IMR-90 (cell line): ENCODE results near the gene FOXK1. TPM values are rescaled to one million over a fixed set of nuclear protein-coding genes. Genes with fewer than 3 reads are reported as not detected.
"Not testable (repeated sequence)": the region's sequence is repeated elsewhere in the genome, so short reads cannot be mapped to it uniquely, and the experiment has no call there.

Experiments used
- ATAC-seq: fragments of 200-7000 bp; cut with Tn5 transposase; 2 replicates; pipeline ENCODE4 v1.9.1; 2020; ENCODE audit warnings: low read depth, mild to moderate bottlenecking, moderate library complexity
- BruUV-seq: library from RNA; stranded (reverse); fragments of 400-500 nt; replicated peaks from 2 replicates; lab custom pipeline; 2021; lab: Mats Ljungman, UMichigan
- CTCF ChIA-PET: fragments of 300-600 bp; formaldehyde crosslinking; extraction: SDS; loops from one replicate; lab custom pipeline; 2021; ENCODE audit warnings: antibody characterized with exemption; lab: Yijun Ruan, JAX
- POLR2A ChIA-PET: fragments of 300-600 bp; sonication (Branson Sonifier 250); formaldehyde crosslinking; loops from one replicate; lab custom pipeline; 2022; ENCODE audit warnings: antibody characterized with exemption; ENCODE audit not compliant: unreplicated experiment; lab: Charles Lee
- DNase-seq: peaks from one replicate; pipeline ENCODE4 v3.0.0; 2013
- H2AFZ ChIP-seq: replicated peaks from 2 replicates; pipeline ENCODE3; 2013; ENCODE audit warnings: low read length, mild to moderate bottlenecking; ENCODE audit not compliant: poor library complexity
- H2AK5ac ChIP-seq: 2 replicates; pipeline ENCODE4 v1.6.1; 2013; ENCODE audit warnings: low read depth, low read length, inconsistent platforms
- H2AK9ac ChIP-seq: replicated peaks from 2 replicates; pipeline ENCODE3; 2013; ENCODE audit warnings: mild to moderate bottlenecking, low read depth, low read length, moderate library complexity; ENCODE audit not compliant: poor library complexity
- H2BK120ac ChIP-seq: 2 replicates; pipeline ENCODE4 v1.6.1; 2013; ENCODE audit warnings: low read depth, low read length, inconsistent platforms
- H2BK15ac ChIP-seq: 3 replicates; pipeline ENCODE4 v1.6.1; 2013; ENCODE audit warnings: low read depth, low read length, inconsistent platforms
- H2BK20ac ChIP-seq: 2 replicates; pipeline ENCODE4 v1.6.1; 2013; ENCODE audit warnings: low read depth, mild to moderate bottlenecking, inconsistent platforms, low read length, moderate library complexity
- H2BK5ac ChIP-seq: 2 replicates; pipeline ENCODE4 v1.6.1; 2013; ENCODE audit warnings: mild to moderate bottlenecking, low read depth, low read length, inconsistent platforms; ENCODE audit not compliant: poor library complexity, severe bottlenecking
- H3K14ac ChIP-seq: replicated peaks from 2 replicates; pipeline ENCODE4 v1.6.1; 2013; ENCODE audit warnings: low read depth, low read length, inconsistent platforms
- H3K18ac ChIP-seq: 2 replicates; pipeline ENCODE4 v1.6.1; 2013; ENCODE audit warnings: low read depth, low read length, control low read depth
- H3K23ac ChIP-seq: 2 replicates; pipeline ENCODE4 v1.6.1; 2013; ENCODE audit warnings: low read depth, low read length, inconsistent platforms
- H3K27ac ChIP-seq: 2 replicates; pipeline ENCODE4 v1.5.1; 2013; ENCODE audit warnings: mild to moderate bottlenecking, control low read depth, low read length; ENCODE audit not compliant: insufficient read depth
- H3K27me3 ChIP-seq: 2 replicates; pipeline ENCODE4 v1.6.1; 2013; ENCODE audit warnings: low read length; ENCODE audit not compliant: control insufficient read depth, insufficient read depth
- H3K36me3 ChIP-seq: 2 replicates; pipeline ENCODE4 v1.6.1; 2013; ENCODE audit warnings: low read length, mixed read lengths; ENCODE audit not compliant: control insufficient read depth, insufficient read depth
- H3K4ac ChIP-seq: 2 replicates; pipeline ENCODE4 v1.6.1; 2013; ENCODE audit warnings: low read depth, low read length, inconsistent platforms
- H3K4me1 ChIP-seq: 2 replicates; pipeline ENCODE4 v1.6.1; 2013; ENCODE audit warnings: low read length, mixed read lengths; ENCODE audit not compliant: control insufficient read depth, insufficient read depth
- H3K4me2 ChIP-seq: 2 replicates; pipeline ENCODE4 v1.6.1; 2013; ENCODE audit warnings: low read depth, mild to moderate bottlenecking, control low read depth, low read length, moderate library complexity
- H3K4me3 ChIP-seq: 2 replicates; pipeline ENCODE4 v1.5.1; 2013; ENCODE audit warnings: low read depth, mild to moderate bottlenecking, control low read depth, low read length, moderate library complexity; ENCODE audit not compliant: insufficient read depth
- H3K56ac ChIP-seq: 2 replicates; pipeline ENCODE4 v1.6.1; 2013; ENCODE audit warnings: low read length, inconsistent platforms; ENCODE audit not compliant: insufficient read depth; ENCODE audit errors: extremely low read depth
- H3K79me1 ChIP-seq, 2 experiments: 2 replicates each; pipeline ENCODE4 v1.6.1; 2013; ENCODE audit warnings: low read length in 2 of 2, inconsistent platforms in 1 of 2, low read depth in 1 of 2
- H3K9ac ChIP-seq: 2 replicates; pipeline ENCODE4 v1.6.1; 2013; ENCODE audit warnings: low read depth, low read length, control low read depth
- H3K9me1 ChIP-seq: 2 replicates; pipeline ENCODE4 v1.6.1; 2013; ENCODE audit warnings: low read length, inconsistent platforms; ENCODE audit not compliant: insufficient read depth
- H3K9me3 ChIP-seq: 2 replicates; pipeline ENCODE4 v1.6.1; 2013; ENCODE audit warnings: low read length; ENCODE audit not compliant: control insufficient read depth, insufficient read depth
- H4K20me1 ChIP-seq: 2 replicates; pipeline ENCODE4 v1.6.1; 2013; ENCODE audit warnings: low read length, inconsistent platforms; ENCODE audit not compliant: insufficient read depth
- H4K5ac ChIP-seq: 2 replicates; pipeline ENCODE4 v1.6.1; 2013; ENCODE audit warnings: mild to moderate bottlenecking, low read depth, low read length, control low read depth
- H4K8ac ChIP-seq, 2 experiments: 2 replicates each; pipeline ENCODE4 v1.6.1; 2013; ENCODE audit warnings: low read depth in 2 of 2, low read length in 2 of 2, control low read depth in 1 of 2, inconsistent platforms in 1 of 2
- H4K91ac ChIP-seq: 2 replicates; pipeline ENCODE4 v1.6.1; 2013; ENCODE audit warnings: low read depth, low read length, inconsistent platforms; ENCODE audit not compliant: insufficient read depth
- BHLHE40 ChIP-seq: fragments of 150-350 bp; IDR thresholded peaks from 2 replicates; pipeline ENCODE4 v1.6.1; 2016; ENCODE audit warnings: mild to moderate bottlenecking, low read depth, low read length
- CEBPB ChIP-seq: IDR thresholded peaks from 2 replicates; pipeline ENCODE4 v1.6.1; 2012; ENCODE audit warnings: low read depth, low read length, improper control_type of control experiment
- MXI1 ChIP-seq: IDR thresholded peaks from 2 replicates; pipeline ENCODE4 v1.6.1; 2012; ENCODE audit warnings: low read depth, mild to moderate bottlenecking, low read length, moderate library complexity, borderline replicate concordance
- NFE2L2 ChIP-seq: fragments of 150-350 bp; IDR thresholded peaks from 2 replicates; pipeline ENCODE4 v1.6.1; 2016; ENCODE audit warnings: low read depth, mild to moderate bottlenecking, low read length
- POLR2A ChIP-seq: IDR thresholded peaks from 2 replicates; pipeline ENCODE4 v1.6.1; 2012; ENCODE audit warnings: mild to moderate bottlenecking, low read depth, low read length
- RAD21 ChIP-seq: IDR thresholded peaks from 2 replicates; pipeline ENCODE4 v1.6.1; 2012; ENCODE audit warnings: low read length, improper control_type of control experiment
- RCOR1 ChIP-seq: IDR thresholded peaks from 2 replicates; pipeline ENCODE4 v1.6.1; 2012; ENCODE audit warnings: mild to moderate bottlenecking, low read length, improper control_type of control experiment; ENCODE audit not compliant: insufficient replicate concordance
- RFX5 ChIP-seq: IDR thresholded peaks from 2 replicates; pipeline ENCODE4 v1.8.0; 2012; ENCODE audit warnings: low read depth, mild to moderate bottlenecking, low read length, moderate library complexity
- SMC3 ChIP-seq: fragments of 150-350 bp; IDR thresholded peaks from 2 replicates; pipeline ENCODE4 v1.6.1; 2016; ENCODE audit warnings: low read depth, mild to moderate bottlenecking, antibody characterized with exemption, low read length, moderate library complexity
- WGBS, 2 experiments: methylation state at CpG; one replicate each; pipeline versions ENCODE4 v1.1.5 to v1.1.7; 2013; ENCODE audit warnings: missing lambda C conversion rate in 2 of 2; ENCODE audit not compliant: insufficient read length in 1 of 2; ENCODE audit errors: extremely low coverage in 2 of 2; 5-methylcytosine and 5-hydroxymethylcytosine counted together
- dilution Hi-C: fragments of 300-500 bp; cut with HindIII; formaldehyde crosslinking; loops from one replicate; pipeline ENCODE4 v1.14.3; 2018; ENCODE audit warnings: low sequenced_read_pairs; ENCODE audit not compliant: unreplicated experiment
- in situ Hi-C: fragments of 300-500 bp; cut with MboI; formaldehyde crosslinking; loops from 3 replicates; pipeline ENCODE4 v1.14.3; 2019; ENCODE audit warnings: low sequenced_read_pairs, inconsistent platforms, mixed read lengths
- intact Hi-C: fragments of 100-400 bp; cut with micrococcal nuclease; formaldehyde crosslinking; loops from 2 replicates; pipeline ENCODE4 v1.10.0; 2022
- polyA plus RNA-seq, 3 experiments: library from polyadenylated mRNA; depleted of rRNA; stranded (reverse); fragments of >200 nt; gene quantifications; 2 replicates each; pipeline ENCODE4 v1.2.3, GENCODE V29; 2012; ENCODE audit warnings: low replicate concordance in 1 of 3
- total RNA-seq: library from RNA; depleted of rRNA; stranded (reverse); fragments of >200 nt; gene quantifications from 2 replicates; pipeline ENCODE4 v1.2.3, GENCODE V29; 2012
- TF ChIP-seq, protein P1 (sequence below): fragments of 150-350 bp; IDR thresholded peaks from 2 replicates; pipeline ENCODE4 v1.6.1; 2016; ENCODE audit warnings: low read depth, mild to moderate bottlenecking, low read length, moderate library complexity, borderline replicate concordance

FOXK1 gene
- total and polyA plus RNA-seq, 2 of the 4 experiments (the other 2 are of a cell fraction), result 4.3 to 8.8 TPM

GRCh38 chr7:4692055-4692454, 10.0 kb downstream of the FOXK1 start:
- CTCF ChIA-PET, result no interaction called here
- no peak for DNase-seq

DNA sequence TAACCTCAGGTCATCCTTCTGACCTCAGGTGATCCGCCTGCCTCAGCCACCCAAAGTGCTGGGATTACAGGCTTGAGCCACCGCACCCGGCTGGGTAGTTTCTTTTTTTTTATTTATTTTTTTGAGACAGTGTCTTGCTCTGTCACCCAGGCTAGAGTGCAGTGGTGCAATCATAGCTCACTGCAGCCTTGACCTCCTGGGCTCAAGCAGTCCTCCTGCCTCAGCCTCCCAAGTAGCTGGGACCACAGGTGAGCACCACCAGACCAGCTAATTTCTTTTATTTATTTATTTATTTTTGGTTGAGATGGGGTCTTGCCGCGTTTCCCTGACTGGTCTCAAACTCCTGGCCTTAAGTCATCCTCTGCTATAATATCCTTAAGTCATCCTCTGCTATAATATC, 10.5 kb downstream of the FOXK1 start:
- H2BK5ac ChIP-seq, H3K9ac ChIP-seq, H2BK20ac ChIP-seq, H2BK15ac ChIP-seq, in situ Hi-C loops, H3K27ac ChIP-seq, H3K4me2 ChIP-seq, H2AK5ac ChIP-seq, ATAC-seq, H4K91ac ChIP-seq, H4K5ac ChIP-seq, H3K14ac ChIP-seq, H2AK9ac ChIP-seq, POLR2A ChIA-PET, H3K27me3 ChIP-seq, intact Hi-C loops, dilution Hi-C loops, H4K8ac ChIP-seq, H3K9me3 ChIP-seq, H3K56ac ChIP-seq, DNase-seq, H3K18ac ChIP-seq, H2AFZ ChIP-seq, H2BK120ac ChIP-seq, H3K36me3 ChIP-seq, H3K4me3 ChIP-seq, BruUV-seq, H3K4ac ChIP-seq, H3K23ac ChIP-seq: not testable (repeated sequence)
- no CpG with 5 or more reads among the region's 5 CpGs for WGBS, 2 experiments
- Histone ChIP-seq H4K20me1 (peaks cover 76% of the 10 kb centered on the region), H3K79me1 (peaks cover 8 to 75% of the 10 kb centered on the region in 2 experiments; a peak in 2 of 4 replicates), H3K4me1 (peaks cover 20% of the 10 kb centered on the region), H3K9me1 (peaks cover 11% of the 10 kb centered on the region)
- CTCF ChIA-PET, result interaction anchor here (1.0 kb wide), 1 partner anchor 9 kb away, joined by 6 read pairs; no protein-coding TSS in a partner anchor

More at GRCh38 chr7:4692055-4692454, 10.0 kb downstream of the FOXK1 start:
- H4K20me1 ChIP-seq, result peaks cover 77% of the 10 kb centered on the region
- intact Hi-C loops (no loop called here), dilution Hi-C loops (no loop called here), in situ Hi-C loops (no loop called here)
- no peak overlapping the region for H3K9ac ChIP-seq
- no TSS peak for BruUV-seq
- peaks cover 20% of the 10 kb centered on the region for H3K4me1 ChIP-seq
- H4K8ac ChIP-seq, result no peak overlapping the region
- no peak overlapping the region for H3K14ac ChIP-seq
- H3K4me3 ChIP-seq, result no peak overlapping the region
- no peak overlapping the region for H2AFZ ChIP-seq
- H2AK9ac ChIP-seq, result no peak overlapping the region
- peaks cover 11% of the 10 kb centered on the region for H3K9me1 ChIP-seq
- no peak overlapping the region for H2BK20ac ChIP-seq
- TF ChIP-seq NFE2L2 (no peak), RFX5 (no peak), RCOR1 (no peak), POLR2A (no peak), BHLHE40 (no peak), MXI1 (no peak), CEBPB (no peak), SMC3 (no peak), RAD21 (no peak)
- TF ChIP-seq, protein P1, sequence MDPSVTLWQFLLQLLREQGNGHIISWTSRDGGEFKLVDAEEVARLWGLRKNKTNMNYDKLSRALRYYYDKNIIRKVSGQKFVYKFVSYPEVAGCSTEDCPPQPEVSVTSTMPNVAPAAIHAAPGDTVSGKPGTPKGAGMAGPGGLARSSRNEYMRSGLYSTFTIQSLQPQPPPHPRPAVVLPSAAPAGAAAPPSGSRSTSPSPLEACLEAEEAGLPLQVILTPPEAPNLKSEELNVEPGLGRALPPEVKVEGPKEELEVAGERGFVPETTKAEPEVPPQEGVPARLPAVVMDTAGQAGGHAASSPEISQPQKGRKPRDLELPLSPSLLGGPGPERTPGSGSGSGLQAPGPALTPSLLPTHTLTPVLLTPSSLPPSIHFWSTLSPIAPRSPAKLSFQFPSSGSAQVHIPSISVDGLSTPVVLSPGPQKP, result no peak
- H3K9me3 ChIP-seq, result no peaks in the 10 kb centered on the region
- H3K56ac ChIP-seq, result no peak overlapping the region
- H3K36me3 ChIP-seq, result peaks cover 3% of the 10 kb centered on the region
- no peak overlapping the region for H2AK5ac ChIP-seq
- H4K5ac ChIP-seq, result no peak overlapping the region
- H3K18ac ChIP-seq, result no peak overlapping the region
- ATAC-seq, result no peak
- no peak overlapping the region for H2BK15ac ChIP-seq
- peaks cover 5 to 75% of the 10 kb centered on the region in 2 experiments; a peak in 2 of 4 replicates for H3K79me1 ChIP-seq
- H3K27ac ChIP-seq, result no peak overlapping the region
- H2BK5ac ChIP-seq, result no peak overlapping the region
- no peak overlapping the region for H2BK120ac ChIP-seq
- 62% methylated on average over 4 of the region's 5 CpGs; no CpG with 5 or more reads in 1 of the 2 experiments for WGBS, 2 experiments
- H3K4ac ChIP-seq, result no peak overlapping the region
- H4K91ac ChIP-seq, result no peak overlapping the region
- no peak overlapping the region for H3K4me2 ChIP-seq
- POLR2A ChIA-PET, result no interaction called here
- H3K27me3 ChIP-seq, result no peaks in the 10 kb centered on the region
- H3K23ac ChIP-seq, result no peak overlapping the region
